Measurements from ENCODE around the gene MAPRE3. TPM values are rescaled to one million over a fixed set of nuclear protein-coding genes. Genes with fewer than 3 reads are reported as not detected.

Gene MAPRE3
- total RNA-seq, 4 donors from 2014 or later = 16.8 to 64.7 (median 32.9) TPM

DNA sequence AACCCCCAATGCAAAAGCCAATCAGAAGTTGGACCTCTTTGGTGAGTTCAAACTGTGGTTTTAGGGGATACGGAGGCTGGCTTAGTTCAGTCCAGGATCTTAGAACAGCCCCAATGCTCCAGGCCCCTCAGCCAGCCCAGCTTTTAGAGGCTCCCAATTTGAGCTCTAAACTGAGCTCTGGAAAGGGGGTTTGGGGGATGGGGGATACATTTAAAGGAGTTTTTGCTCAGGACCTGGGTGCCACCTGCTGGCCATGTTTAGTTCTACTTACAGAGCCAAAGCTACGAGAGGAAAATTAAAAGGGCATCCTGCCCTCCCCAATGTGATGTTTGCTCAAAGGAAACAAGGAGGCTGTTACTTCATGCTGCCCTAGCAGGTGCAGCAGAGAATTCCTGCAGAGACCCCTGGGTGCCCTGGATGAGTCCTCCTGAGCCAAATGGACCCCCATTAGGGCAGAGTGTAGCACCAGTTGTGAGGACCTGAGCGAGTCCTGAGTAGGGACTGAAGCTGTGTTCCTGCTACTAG is 46.4 kb downstream of the MAPRE3 start:
- WGBS, 2 donors (ENCODE audit: low coverage in 1 of 2) = 64% methylated on average over 3 of the region's 3 CpGs; no CpG with 5 or more reads in 1 of the 2 donors
- no peaks in the 10 kb centered on the region for H3K27me3 ChIP-seq
- in situ Hi-C loops (cut with MboI; ENCODE audit: low pct_ligation_motif_present in 1 of 4, low pct_unique_long_range_greater_than_20kb in 1 of 4, low sequenced_read_pairs in 3 of 4) (loop anchor here in 3 of 4 donors (5.0 to 10.0 kb wide), 2 partner anchors 50 to 52 kb away; no protein-coding TSS in a partner anchor), intact Hi-C loops (cut with DNase I; ENCODE audit: low total_unique reads) (loop anchor here (2.0 kb wide), 1 partner anchor 56 kb away; no protein-coding TSS in a partner anchor)
- H3K4me1 ChIP-seq = peaks cover 19 to 46% (median 41%) of the 10 kb centered on the region in 4 donors
- peak; percentile 66 for DNase-seq
- H3K9me3 ChIP-seq = no peaks in the 10 kb centered on the region
- H3K36me3 ChIP-seq = no peaks in the 10 kb centered on the region
- TF ChIP-seq POLR2A (IDR thresholded peaks at IDR 0.05) (no peak), CTCF (IDR thresholded peaks at IDR 0.05) (peak; percentile 63 to 81 (median 66))
- H3K4me3 ChIP-seq = no peak overlapping the region
- H3K27ac ChIP-seq = peak overlapping the region in 3 of 4 donors; percentile 55 to 73 (median 60)

GRCh38 chr2:27018142-27018541 is 47.7 kb downstream of the MAPRE3 start:
- intact Hi-C loops (cut with DNase I; ENCODE audit: low total_unique reads) = no loop called here
- no peak for DNase-seq
- Histone ChIP-seq H3K4me3 (no peak overlapping the region), H3K27ac (no peak overlapping the region), H3K4me1 (peaks cover 23 to 48% (median 44%) of the 10 kb centered on the region in 4 donors), H3K9me3 (no peaks in the 10 kb centered on the region), H3K27me3 (no peaks in the 10 kb centered on the region), H3K36me3 (no peaks in the 10 kb centered on the region)
- WGBS, 2 donors (ENCODE audit: low coverage in 1 of 2) = 81% methylated on average over 3 of the region's 3 CpGs; no CpG with 5 or more reads in 1 of the 2 donors
- in situ Hi-C loops (cut with MboI; ENCODE audit: low pct_ligation_motif_present in 1 of 4, low pct_unique_long_range_greater_than_20kb in 1 of 4, low sequenced_read_pairs in 3 of 4) = loop anchor here in 3 of 4 donors (5.0 to 10.0 kb wide), 2 partner anchors 51 to 53 kb away; no protein-coding TSS in a partner anchor
- TF ChIP-seq POLR2A (IDR thresholded peaks at IDR 0.05) = no peak
- TF ChIP-seq CTCF (IDR thresholded peaks at IDR 0.05) = no peak
- TF ChIP-seq POLR2AphosphoS5 (IDR thresholded peaks at IDR 0.05) = no peak
- TF ChIP-seq EP300 (IDR thresholded peaks at IDR 0.05; ENCODE audit: low read depth) = no peak

- peaks cover 23 to 48% (median 44%) of the 10 kb centered on the region in 4 donors for H3K4me1 ChIP-seq
- no peaks in the 10 kb centered on the region for H3K27me3 ChIP-seq
- TF ChIP-seq EP300 (IDR thresholded peaks at IDR 0.05; ENCODE audit: low read depth) = no peak
- no peak for TF ChIP-seq CTCF (IDR thresholded peaks at IDR 0.05)
- TF ChIP-seq POLR2AphosphoS5 (IDR thresholded peaks at IDR 0.05) = no peak
- TF ChIP-seq POLR2A (IDR thresholded peaks at IDR 0.05) = no peak
- in situ Hi-C loops (cut with MboI; ENCODE audit: low pct_ligation_motif_present in 1 of 4, low pct_unique_long_range_greater_than_20kb in 1 of 4, low sequenced_read_pairs in 3 of 4) = loop anchor here in 3 of 4 donors (5.0 to 10.0 kb wide), 2 partner anchors 52 to 55 kb away; no protein-coding TSS in a partner anchor
- WGBS, 2 donors (ENCODE audit: low coverage in 1 of 2) = 81 to 93% methylated on average over 3 to 9 of the region's 9 CpGs
- no peak for DNase-seq
- H3K36me3 ChIP-seq = no peaks in the 10 kb centered on the region
- H3K27ac ChIP-seq = peak overlapping the region; percentile 64 to 80 (median 75)
- no peaks in the 10 kb centered on the region for H3K9me3 ChIP-seq
- H3K4me3 ChIP-seq = no peak overlapping the region
- intact Hi-C loops (cut with DNase I; ENCODE audit: low total_unique reads) = no loop called here
Observed at GRCh38 chr2:27019459-27019858, 49.0 kb downstream of the MAPRE3 start.

GRCh38 chr2:27019931-27020855 is 49.8 kb downstream of the MAPRE3 start:
- no peaks in the 10 kb centered on the region for H3K9me3 ChIP-seq
- 43 to 57% methylated on average over 4 to 9 of the region's 9 CpGs for WGBS, 2 donors (ENCODE audit: low coverage in 1 of 2)
- peaks cover 23 to 48% (median 43%) of the 10 kb centered on the region in 4 donors for H3K4me1 ChIP-seq
- H3K27ac ChIP-seq = peak overlapping the region; percentile 64 to 80 (median 75)
- no peaks in the 10 kb centered on the region for H3K27me3 ChIP-seq
- DNase-seq = peak; percentile 70
- no peak overlapping the region for H3K4me3 ChIP-seq
- TF ChIP-seq POLR2AphosphoS5 (IDR thresholded peaks at IDR 0.05) (no peak), CTCF (IDR thresholded peaks at IDR 0.05) (no peak), EP300 (IDR thresholded peaks at IDR 0.05; ENCODE audit: low read depth) (no peak), POLR2A (IDR thresholded peaks at IDR 0.05) (no peak)
- no peaks in the 10 kb centered on the region for H3K36me3 ChIP-seq
- in situ Hi-C loops (cut with MboI; ENCODE audit: low pct_ligation_motif_present in 1 of 4, low pct_unique_long_range_greater_than_20kb in 1 of 4, low sequenced_read_pairs in 3 of 4) = loop anchor here in 3 of 4 donors (5.0 to 10.0 kb wide), 2 partner anchors 53 to 55 kb away; no protein-coding TSS in a partner anchor
- intact Hi-C loops (cut with DNase I; ENCODE audit: low total_unique reads) = loop anchor here (5.0 kb wide), 1 partner anchor 1123 kb away; no protein-coding TSS in a partner anchor

Data from transverse colon (tissue), 4 donors.